ENCODE data around the gene ZNF764.
"Not testable (repeated sequence)": the region's sequence is repeated elsewhere in the genome, so short reads cannot be mapped to it uniquely, and the experiment has no call there.

ZNF764 gene

DNA sequence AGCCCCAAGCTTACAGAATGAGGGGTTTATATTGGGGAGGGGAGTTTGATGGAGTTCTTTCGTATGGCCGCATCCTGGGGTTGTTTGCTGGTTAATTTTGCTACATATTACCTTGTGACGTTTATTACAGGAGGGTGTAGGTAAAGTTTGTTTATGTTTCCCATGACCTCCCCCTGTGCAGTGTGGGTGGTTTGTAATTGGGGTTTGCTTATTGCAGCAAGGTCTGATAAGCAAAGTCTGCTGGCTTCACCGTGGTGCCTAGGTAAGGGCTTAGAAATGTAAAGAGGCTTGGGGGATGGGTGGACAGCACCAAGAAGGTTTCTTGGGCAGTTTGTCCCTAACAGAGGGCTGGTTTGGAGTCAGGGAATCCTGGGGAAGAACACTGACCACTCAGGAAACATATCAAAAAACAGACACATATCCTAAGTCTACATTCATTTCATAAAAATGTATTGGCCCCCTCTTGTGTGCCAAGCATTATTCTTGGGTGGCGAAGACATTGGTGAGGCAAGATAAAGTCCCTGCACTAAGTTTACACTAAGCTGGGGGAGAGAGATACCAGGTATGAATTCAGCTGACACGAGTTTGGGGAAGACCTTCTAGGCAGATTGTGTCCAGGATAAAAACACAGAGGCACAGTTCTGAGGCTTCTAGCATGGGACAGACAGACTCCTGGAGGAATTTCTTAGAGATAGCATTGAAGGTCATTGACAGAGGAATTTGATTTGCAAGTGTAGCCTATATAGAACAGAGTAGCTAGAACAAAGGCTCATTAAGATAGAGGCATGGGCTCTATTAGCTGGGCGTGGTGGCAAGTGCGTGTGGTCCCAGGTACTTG lies 9.5 kb downstream of the ZNF764 start:
- no peak for DNase-seq (ENCODE audit: low read depth, low spot score)

DNA sequence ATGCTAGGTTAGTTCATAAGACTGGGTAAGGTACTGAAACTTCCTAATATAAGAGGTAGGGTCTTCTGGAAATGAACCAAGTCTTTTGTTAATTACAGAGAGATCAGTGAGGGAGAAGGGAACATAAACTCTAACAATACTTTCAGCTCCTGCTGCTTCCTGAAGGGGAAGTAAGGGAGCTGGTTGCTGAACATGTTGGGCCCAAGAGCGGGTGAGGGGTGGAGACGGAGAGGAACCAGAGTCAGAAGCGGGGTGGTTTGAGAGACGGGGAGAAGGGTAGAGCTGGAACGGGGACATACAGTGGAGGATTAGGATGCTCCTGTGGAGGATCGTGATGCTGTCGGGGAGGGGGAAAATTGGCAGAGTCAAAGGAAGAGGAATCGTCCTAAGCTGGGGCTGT lies 12.1 kb downstream of the ZNF764 start:
- no peak for DNase-seq (ENCODE audit: low read depth, low spot score)

DNA sequence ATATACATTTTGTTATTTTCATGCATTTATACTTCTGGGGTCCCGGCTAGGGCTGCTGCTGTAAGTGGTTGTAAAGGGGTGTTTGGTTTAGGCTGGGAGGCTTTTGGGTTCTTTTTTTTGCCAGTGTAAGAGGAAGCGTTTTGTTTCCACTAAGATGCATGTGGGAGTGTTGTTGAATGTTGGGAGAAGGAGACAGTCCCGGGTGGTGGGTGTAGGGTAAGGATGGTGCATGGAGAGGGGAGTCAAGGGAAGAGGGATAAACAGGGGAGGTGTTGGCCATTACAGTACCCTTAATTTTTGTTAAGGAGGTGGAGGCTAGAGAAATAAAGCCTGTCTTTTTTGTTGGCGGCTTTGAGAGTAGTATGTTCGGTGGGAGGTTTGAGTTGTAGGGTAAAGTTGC lies 15.1 kb downstream of the ZNF764 start:
- DNase-seq (ENCODE audit: low read depth, low spot score), result no peak

DNA sequence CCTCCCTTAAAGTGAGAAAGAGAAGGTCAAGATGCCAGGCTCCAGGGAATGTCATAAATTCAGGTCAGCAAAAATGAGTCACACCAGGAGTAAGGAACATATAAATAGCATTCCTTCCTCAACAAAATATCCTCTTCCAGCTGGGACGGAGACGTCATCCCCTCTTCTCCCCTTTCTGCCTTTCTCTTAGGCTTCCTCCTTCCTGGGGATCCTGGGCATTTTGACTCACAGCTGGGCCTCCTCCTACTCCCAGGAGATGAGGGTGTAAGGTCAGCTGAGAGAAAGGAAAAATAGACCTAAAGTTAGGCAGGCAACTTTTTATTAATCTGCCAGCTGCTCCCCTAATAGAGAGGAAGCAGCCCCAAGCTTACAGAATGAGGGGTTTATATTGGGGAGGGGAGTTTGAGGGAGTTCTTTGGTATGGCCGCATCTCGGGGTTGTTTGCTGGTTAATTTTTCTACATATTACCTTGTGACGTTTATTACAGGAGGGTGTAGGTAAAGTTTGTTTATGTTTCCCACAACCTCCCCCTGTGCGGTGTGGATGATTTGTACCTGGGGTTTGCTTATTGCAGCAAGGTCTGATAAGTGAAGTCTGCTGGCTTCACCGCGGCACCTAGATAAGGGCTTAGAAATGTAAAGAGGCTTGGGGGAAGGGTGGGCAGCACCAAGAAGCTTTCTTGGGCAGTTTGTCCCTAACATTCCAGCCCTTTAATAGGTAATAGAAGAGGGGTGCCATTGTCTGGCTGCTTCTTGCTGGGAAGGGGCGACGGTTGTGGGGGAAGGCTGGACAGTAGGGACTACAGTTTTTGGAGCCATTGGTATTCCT lies 16.5 kb downstream of the ZNF764 start:
- DNase-seq (ENCODE audit: low read depth, low spot score), result no peak

DNA sequence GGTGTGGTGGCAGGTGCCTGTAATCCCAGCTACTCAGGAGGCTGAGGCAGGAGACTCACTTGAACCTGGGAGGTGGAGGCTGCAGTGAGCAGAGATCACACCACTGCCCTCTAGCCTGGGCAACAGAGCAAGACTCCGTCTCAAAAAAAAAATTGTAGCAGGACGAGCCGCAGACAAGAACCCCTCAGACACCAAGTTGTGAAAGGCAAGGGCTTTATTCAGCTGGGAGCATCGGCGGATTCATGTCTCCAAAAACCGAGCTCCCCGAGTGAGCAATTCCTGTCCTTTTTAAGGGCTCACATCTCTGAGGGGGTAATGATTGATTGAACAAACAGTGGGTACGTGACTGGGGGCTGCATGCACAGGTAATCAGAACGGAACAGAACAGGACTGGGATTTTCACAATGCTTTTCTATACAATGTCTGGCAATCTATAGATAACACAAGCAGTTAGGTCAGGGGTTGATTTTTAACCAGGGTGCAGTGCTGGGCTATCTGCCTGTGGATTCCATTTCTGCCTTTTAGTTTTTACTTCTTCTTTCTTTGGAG lies 17.2 kb downstream of the ZNF764 start:
- not testable (repeated sequence) for DNase-seq (ENCODE audit: low read depth, low spot score)

DNA sequence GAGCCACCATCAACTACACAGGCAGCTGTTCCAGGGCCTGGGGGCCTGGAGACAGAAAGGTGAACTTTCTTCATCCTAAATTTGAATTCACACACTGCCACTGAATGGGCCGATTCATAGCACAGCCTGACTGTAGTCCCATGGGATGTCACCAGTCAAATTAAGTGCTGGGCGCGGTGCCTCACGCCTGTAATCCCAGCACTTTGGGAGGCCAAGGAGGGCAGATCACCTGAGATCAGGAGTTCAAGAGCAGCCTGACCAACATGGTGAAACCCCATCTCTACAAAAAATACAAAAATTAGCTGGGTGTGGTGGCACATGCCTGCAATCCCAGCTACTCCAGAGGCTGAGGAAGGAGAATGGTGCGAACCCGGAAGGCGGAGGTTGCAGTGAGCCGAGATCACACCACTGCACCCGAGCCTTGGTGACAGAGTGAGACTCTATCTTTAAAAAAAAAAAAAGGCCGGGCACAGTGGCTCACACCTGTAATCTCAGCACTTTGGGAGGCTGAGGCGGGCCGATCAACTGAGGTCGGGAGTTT lies 18.1 kb downstream of the ZNF764 start:
- DNase-seq (ENCODE audit: low read depth, low spot score), result not testable (repeated sequence)

DNA sequence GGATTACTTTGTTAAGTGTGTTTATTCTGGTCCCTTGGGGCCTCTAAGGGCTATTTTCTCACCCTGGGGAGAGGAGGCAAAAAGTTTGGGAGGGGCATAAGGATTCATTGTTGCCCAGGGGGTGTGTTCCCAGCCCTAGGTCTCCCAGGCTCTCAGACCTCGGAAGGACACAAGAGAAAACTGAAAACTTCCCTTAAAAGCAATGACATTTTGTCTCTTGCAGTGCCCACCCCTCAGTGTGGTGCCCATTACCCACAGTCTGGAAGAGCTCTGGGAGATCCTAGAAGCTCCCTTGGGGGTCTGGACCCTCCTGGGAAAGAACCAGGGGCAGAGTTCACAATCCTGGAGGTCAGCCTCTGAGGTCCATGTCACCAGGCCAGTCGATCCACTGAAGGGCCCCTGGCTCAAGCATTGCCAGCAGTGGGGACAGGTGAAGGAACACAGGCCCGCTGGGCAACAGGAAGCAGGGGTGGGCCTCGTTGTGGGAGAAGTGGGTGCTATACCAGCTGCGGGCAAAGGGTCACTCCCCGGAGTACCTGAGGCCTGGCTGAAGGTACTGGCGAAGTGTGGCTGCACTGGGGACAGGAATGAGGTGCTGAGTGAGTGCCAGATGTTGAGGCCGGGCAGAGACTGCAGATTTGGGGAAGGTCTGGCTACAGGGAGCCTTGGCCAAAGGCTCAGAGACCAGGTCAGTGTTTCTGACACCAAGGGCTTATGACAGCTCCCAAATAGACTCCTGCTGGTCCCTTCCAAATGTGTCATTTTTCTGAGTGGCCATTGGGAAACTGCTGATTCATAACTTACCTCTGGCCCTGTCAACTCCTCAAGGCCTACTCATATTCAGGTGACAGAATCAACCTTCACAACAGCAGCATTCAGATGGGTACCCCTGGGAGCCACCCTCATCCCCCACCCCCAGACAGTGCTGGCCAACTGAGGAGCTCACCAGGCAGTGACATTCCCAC lies 18.9 kb downstream of the ZNF764 start:
- DNase-seq (ENCODE audit: low read depth, low spot score), result no peak

DNA sequence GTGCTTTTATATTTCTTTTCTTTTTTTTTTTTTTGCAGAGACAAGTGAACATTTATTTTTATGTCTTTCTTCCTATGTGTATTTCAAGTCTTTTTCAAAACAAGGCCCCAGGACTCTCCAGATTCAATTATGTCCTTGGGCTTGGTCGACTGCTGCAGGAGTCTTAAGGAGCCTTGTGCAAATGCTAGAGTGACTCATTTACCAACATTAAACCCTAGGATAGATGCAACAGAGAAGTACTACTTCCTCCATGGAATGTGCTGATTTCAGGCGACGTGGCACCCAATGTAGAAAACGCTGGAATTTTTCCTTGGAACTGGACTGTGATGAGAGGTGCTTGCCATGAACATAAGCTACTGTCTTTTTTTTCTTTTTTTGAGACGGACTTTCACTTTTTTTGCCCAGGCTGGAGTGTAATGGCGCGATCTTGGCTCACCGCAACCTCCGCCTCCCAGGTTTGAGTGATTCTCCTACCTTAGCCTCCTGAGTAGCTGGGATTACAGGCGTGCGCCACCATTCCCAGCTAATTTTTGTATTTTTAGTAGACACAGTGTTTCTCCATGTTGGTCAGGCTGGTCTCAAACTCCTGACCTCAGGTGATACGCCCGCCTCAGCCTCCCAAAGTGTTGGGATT lies 21.7 kb downstream of the ZNF764 start:
- not testable (repeated sequence) for DNase-seq (ENCODE audit: low read depth, low spot score)

DNA sequence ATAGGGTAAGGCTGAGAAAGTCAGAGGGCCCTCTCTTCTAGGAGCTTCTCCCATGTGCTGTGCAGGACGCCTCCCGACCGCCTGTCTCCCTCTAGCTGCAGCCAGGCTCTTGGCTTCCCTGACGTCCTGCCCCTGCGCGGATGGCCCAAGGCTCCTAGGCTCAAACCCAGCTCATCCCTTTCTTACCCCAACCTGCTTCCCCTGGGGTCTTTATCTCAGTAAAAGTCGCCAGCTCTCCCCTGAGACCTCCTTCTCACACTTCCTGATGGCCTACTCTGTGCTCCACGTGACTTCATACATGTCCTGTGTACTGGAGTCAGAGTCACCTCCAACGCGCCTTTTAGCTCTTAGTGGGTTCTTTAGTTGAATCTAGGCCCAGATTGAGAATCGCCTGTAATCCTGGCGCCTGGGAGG lies 22.4 kb downstream of the ZNF764 start:
- no peak for DNase-seq (ENCODE audit: low read depth, low spot score)

DNA sequence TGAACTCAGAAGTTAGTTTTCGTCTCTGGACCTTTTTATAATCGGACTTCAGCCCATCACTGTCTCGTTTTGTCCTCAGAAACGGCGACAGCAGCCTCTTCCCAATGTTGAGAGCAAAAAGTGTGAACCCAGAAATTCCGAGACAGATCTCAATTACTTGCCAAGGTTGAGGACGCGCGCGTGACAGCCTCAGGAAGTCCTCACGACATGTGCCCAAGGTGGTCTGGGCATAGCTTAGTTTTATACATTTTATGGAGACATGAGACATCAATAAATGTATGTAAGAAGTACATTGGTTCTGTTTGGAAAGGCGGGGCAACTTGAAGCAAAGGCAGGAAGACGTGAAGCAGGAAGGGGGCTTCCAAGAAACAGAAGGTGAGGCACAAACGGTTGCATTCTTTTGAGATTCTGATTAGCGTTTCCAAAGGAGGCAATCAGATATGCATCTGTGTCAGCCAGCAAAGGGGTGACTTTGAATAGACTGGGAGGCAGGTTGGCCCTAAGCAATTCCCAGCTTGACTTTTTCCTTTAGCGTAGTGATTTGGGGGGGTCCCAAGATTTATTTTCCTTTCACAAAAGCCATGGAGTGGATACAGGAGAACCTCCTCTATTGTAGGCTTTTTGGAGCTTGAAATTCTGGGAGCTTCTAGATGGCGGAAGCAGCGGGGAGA lies 22.9 kb downstream of the ZNF764 start:
- no peak for DNase-seq (ENCODE audit: low read depth, low spot score)

DNA sequence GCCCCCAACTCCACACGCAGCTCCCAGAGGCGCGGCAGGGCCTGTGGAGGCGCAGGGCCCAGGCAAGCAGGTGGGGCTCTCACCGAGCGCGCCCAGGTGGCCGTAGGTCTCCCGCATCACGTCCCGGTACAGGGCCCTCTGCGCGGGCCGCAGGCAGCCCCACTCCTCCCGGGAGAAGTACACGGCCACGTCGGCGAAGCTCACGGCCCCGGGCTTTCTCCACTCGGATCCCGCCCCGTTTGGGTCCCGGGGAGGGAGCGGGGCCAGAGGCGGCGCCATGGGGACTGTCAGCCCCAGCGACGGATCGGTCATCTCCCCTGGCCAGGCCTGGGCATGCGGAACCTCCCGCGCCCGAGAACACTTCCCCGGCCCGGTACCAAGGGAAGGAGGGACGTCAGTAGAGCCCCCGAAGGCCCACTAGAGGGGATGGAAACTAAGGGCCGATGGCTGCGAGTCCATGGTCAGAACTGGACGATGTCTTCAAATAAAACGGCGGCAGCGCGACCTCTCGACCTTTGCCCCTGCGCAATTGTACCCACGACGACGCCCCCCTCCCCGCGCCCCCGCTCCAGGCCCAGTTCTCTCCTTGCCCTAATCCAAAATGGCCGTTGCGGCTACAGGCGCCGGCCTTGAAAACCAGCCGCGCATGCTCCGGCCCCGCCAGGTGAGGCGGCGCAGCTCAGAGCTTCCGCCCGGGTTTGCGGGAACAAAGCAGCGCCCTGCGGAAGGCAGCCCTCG lies 23.6 kb downstream of the ZNF764 start, which contains the start of gene ZNF747:
Gene ZNF747, minus strand, starts transcription at position 491 of the 738 bp plus-strand sequence. Its CDS starts 179 bp downstream, at position 312.
- DNase-seq (ENCODE audit: low read depth, low spot score), result no peak

DNA sequence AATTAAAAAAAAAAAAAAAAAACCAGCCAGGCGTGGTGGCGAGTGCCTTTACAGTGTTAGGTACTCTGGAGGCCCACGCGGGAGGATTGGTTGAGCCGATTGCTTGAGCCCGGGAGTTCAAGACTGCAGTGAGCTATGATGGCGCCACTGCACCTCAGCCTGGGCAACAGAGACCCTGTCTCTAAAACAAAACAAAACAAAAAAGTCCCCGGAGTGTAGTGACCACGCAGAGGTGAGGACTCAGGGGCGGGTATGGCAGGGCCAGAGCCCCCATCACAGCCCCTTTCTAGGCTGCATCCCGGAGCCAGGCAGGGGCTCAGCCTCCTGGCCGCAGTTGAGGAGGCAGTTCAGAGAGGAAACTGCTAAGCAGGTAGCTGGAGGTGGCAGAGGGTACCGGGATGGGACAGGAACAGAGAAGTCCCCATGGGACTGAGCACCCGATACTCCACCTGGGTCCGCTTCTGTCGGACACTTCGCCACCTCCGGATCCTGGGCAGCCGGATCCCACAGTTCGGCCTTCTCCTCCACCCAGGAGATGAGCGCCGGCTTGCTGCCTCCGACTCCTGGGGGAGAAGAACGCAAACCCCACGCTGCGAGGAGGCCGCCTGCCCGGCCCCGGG lies 24.3 kb downstream of the ZNF764 start:
- DNase-seq (ENCODE audit: low read depth, low spot score), result no peak

DNA sequence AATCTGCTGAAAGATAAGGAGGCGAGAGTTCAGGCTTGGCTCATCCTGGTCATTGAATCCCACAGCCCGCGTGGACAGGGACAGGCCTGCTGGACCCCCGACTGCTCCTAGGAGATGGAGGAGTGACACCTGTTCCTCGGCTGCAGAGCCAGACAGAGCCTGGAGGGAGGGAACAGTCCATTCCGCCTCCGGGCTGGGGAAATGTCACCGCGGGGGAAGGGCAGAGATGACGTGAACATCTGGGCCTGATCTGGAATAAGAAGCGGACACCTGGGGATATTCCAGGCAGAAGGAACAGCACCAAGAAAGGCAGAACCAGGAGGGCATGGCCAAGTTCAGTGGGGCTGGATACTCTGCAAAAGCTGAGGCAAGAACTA lies 25.0 kb downstream of the ZNF764 start:
- DNase-seq (ENCODE audit: low read depth, low spot score), result no peak

DNA sequence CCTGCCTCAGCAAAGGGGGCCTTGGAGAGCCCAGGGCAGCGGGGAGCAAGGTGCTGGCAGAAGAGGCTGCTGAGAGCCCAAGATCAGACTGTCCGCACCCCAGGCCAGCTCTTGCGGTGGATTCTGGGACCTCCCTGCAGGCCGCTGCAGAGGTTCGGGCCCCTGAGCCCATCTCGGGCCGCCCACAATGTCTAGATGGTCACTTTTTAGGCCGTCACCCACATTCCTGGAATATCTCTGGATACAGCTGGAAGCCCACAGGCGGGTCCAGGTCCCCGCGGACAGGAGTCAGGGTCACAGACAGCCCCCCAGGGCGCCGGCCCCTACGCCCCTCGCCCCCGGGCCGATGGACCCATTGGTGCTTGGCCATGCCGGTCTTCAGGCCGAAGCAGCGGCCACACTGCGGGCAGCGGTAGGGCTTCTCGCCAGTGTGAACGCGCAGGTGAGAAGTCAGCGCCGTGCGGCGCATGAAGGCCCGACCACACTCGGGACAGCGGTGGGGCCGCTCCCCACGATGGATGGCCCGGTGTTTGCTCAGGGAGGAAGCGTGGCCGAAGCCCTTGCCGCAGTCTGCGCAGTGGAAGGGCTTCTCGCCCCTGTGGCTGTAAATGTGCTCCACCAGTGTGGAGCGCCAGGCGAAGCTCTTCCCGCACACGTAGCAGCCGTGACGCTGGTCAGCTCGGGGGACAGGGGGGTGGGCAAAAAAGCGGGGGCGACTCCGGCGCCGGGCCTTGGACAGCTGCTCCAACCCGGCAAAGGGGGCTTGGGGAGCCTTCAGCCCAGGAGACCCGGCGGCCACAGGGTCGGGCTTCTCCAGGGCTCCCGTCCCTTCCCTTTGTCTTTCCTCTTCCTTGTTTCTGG lies 25.7 kb downstream of the ZNF764 start:
- no peak for DNase-seq (ENCODE audit: low read depth, low spot score)

DNA sequence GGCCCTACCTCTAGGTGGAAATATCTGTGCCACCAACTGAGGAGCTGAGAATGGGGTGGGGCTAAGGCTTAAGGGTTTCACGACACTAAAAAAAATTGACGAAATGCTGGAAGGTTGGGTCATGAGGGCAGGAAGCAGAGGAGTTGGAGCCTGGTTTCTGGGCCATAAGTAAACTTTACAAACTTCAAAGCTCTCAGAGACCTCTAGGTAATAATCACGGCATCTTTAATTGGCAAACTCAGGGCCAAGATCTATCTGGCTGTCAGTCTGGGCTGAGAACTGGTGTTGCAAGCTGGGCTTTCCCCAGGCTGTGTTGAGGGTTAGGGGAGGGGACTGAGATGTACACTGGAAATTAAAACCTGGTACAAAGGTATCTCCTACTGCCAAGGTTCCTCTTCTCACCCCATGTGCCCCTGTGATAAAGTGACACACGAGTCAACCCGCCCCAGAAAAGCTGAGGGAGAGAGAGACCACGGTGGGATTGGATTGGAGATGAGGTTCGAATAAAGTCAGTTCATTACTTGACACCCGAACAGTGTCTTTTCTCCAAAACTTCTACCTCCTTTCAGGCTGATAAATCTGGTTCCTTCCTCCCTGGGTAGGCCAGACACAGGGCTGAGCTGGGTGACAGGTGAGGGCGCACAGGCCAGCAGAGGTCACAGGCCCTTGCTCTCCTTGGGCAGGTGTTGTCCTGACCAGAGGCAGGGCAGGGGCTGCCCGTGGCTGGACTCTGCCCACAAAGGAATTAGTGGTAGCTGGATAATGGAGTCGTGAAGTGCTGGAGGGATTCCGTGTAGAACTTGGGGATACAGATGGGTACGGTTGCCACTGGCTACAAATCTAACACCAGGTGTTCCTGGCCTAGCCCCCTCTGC lies 27.8 kb downstream of the ZNF764 start:
- DNase-seq (ENCODE audit: low read depth, low spot score), result no peak

DNA sequence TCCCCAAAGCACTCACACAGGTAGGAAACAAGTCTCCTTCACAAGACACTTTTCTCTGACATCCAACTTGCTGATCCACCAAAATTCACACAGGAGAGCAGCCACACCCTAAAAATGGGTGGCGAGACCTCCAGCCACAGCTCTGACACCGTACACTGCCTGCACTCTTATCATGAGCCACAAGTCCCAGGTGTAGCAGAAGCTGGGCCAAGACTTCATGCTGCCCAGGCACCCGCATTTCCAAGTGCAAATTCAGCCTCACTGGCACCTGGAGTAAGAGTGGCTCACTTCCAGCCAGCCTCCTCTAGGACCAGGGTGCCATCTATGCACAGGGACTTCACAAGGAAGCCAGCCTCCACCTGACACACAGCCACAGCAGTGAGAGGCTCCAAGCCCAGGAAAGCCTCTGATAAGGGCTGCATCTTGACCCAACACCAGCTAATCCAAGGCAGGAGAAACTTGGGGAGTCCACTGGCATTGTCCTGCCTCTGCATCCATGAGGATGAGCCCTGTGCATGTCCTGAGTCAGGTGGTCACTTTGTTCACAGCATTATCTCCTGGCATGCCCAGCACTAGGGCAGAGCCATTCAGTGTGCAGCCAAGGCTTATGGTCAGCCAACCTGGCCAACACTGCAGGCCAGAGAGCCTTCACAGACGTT lies 29.2 kb downstream of the ZNF764 start:
- no peak for DNase-seq (ENCODE audit: low read depth, low spot score)

Measured in brain pericyte (primary cell).